Liver (tissue), 3 donors: ENCODE data around the gene SRGAP1.

Source experiments
- CTCF ChIP-seq: fragments of 150-350 bp; IDR thresholded peaks from 2 replicates; pipeline ENCODE4 v1.5.1; 2017; ENCODE audit warnings: improper control_type of control experiment, low read depth, low read length; ENCODE audit not compliant: missing input control
- FOXA2 ChIP-seq: IDR thresholded peaks from 2 replicates; pipeline ENCODE4 v1.6.1; 2016; ENCODE audit warnings: antibody characterized with exemption
- GABPA ChIP-seq, 2 donors: IDR thresholded peaks in 1 of 2; conservative IDR thresholded peaks in 1 of 2; 2 replicates each; pipeline ENCODE4 v1.6.1; 2016; ENCODE audit warnings: antibody characterized with exemption in 2 of 2, mild to moderate bottlenecking in 1 of 2, moderate library complexity in 1 of 2
- HNF4G ChIP-seq: IDR thresholded peaks from 2 replicates; pipeline ENCODE4 v1.6.1; 2016; ENCODE audit warnings: antibody characterized with exemption
- MAX ChIP-seq: IDR thresholded peaks from 2 replicates; pipeline ENCODE4 v1.6.1; 2016; ENCODE audit warnings: antibody characterized with exemption
- REST ChIP-seq: IDR thresholded peaks from 2 replicates; pipeline ENCODE4 v1.6.1; 2016; ENCODE audit warnings: antibody characterized with exemption, mild to moderate bottlenecking
- RXRA ChIP-seq, 2 donors: IDR thresholded peaks; 2 replicates each; pipeline ENCODE4 v1.6.1; 2017 to 2018; ENCODE audit warnings: antibody characterized with exemption in 2 of 2, mild to moderate bottlenecking in 1 of 2
- TAF1 ChIP-seq: conservative IDR thresholded peaks from 2 replicates; pipeline ENCODE4 v1.6.1; 2016; ENCODE audit warnings: antibody characterized with exemption, mild to moderate bottlenecking
- YY1 ChIP-seq: IDR thresholded peaks from 2 replicates; pipeline ENCODE4 v1.6.1; 2016; ENCODE audit warnings: antibody characterized with exemption, mild to moderate bottlenecking
- ZBTB33 ChIP-seq: IDR thresholded peaks from 2 replicates; pipeline ENCODE4 v1.6.1; 2016; ENCODE audit warnings: antibody characterized with exemption
- donor health status: healthy.
- donor health status: healthy.

GRCh38 chr12:63823040-63823439 is 21.5 kb upstream of the SRGAP1 start:
- TF ChIP-seq TAF1 (no peak), CTCF (no peak), HNF4G (no peak), REST (no peak), YY1 (no peak), GABPA (IDR thresholded peaks at IDR 0.05 in 1 of 2, conservative IDR thresholded peaks at IDR 0.05 in 1 of 2) (no peak), RXRA (IDR thresholded peaks at IDR 0.05) (no peak), ZBTB33 (no peak), MAX (no peak), FOXA2 (no peak)
